Mesenchymal stem cell (in vitro differentiated cells and primary cell): ENCODE data around the gene OR56A3.

Experiments
- DNase-seq: peaks from one replicate; pipeline ENCODE4 v3.0.0-alpha.2; 2013
- H2AFZ ChIP-seq: one replicate; pipeline ENCODE4 v1.6.1; 2013; ENCODE audit warnings: low read depth, mild to moderate bottlenecking, control low read depth, inconsistent platforms, low read length, moderate library complexity
- H2AK5ac ChIP-seq: 2 replicates; pipeline ENCODE4 v1.6.1; 2013; ENCODE audit warnings: low read length, moderate library complexity, mild to moderate bottlenecking, inconsistent platforms; ENCODE audit not compliant: severe bottlenecking
- H2BK120ac ChIP-seq: one replicate; pipeline ENCODE4 v1.6.1; 2013; ENCODE audit warnings: low read depth, mild to moderate bottlenecking, inconsistent platforms, low read length, moderate library complexity
- H2BK12ac ChIP-seq, 2 experiments: one replicate each; pipeline ENCODE4 v1.6.1; 2013; ENCODE audit warnings: inconsistent platforms in 2 of 2, low read length in 2 of 2, mild to moderate bottlenecking in 2 of 2, moderate library complexity in 2 of 2, control low read depth in 1 of 2
- H2BK15ac ChIP-seq: one replicate; pipeline ENCODE4 v1.6.1; 2013; ENCODE audit warnings: mild to moderate bottlenecking, low read depth, inconsistent platforms; ENCODE audit not compliant: poor library complexity, severe bottlenecking
- H2BK5ac ChIP-seq: 2 replicates; pipeline ENCODE4 v1.6.1; 2013; ENCODE audit warnings: low read depth, mild to moderate bottlenecking, low read length, control low read depth, inconsistent platforms; ENCODE audit not compliant: poor library complexity, severe bottlenecking
- H3K14ac ChIP-seq, 2 experiments: one replicate each; pipeline ENCODE4 v1.6.1; 2013; ENCODE audit warnings: inconsistent platforms in 2 of 2, low read length in 2 of 2, control low read depth in 1 of 2, mild to moderate bottlenecking in 1 of 2, moderate library complexity in 1 of 2
- H3K18ac ChIP-seq, 2 experiments: one replicate each; pipeline ENCODE4 v1.6.1; 2013; ENCODE audit warnings: inconsistent platforms in 2 of 2, low read length in 2 of 2, control low read depth in 1 of 2, low read depth in 1 of 2, mild to moderate bottlenecking in 1 of 2
- H3K23ac ChIP-seq, 2 experiments: one replicate each; pipeline ENCODE4 v1.6.1; 2013; ENCODE audit warnings: inconsistent platforms in 2 of 2, low read length in 2 of 2, mild to moderate bottlenecking in 2 of 2, moderate library complexity in 2 of 2, control low read depth in 1 of 2
- H3K27ac ChIP-seq: 2 replicates; pipeline ENCODE4 v1.5.1; 2013; ENCODE audit warnings: mild to moderate bottlenecking, moderate library complexity, low read length, control low read depth, inconsistent platforms; ENCODE audit not compliant: poor library complexity, severe bottlenecking
- H3K27me3 ChIP-seq, 2 experiments: 2 replicates each; pipeline versions ENCODE4 v1.6.1 to v1.7.0; 2013; ENCODE audit warnings: low read length in 2 of 2, mild to moderate bottlenecking in 2 of 2, moderate library complexity in 2 of 2, control low read depth in 1 of 2, inconsistent platforms in 1 of 2; ENCODE audit not compliant: control insufficient read depth in 1 of 2, insufficient read depth in 1 of 2
- H3K36me3 ChIP-seq, 2 experiments: 2 replicates each; pipeline versions ENCODE4 v1.6.1 to v1.7.0; 2013; ENCODE audit warnings: low read length in 2 of 2, control low read depth in 1 of 2, inconsistent platforms in 1 of 2, low read depth in 1 of 2, mild to moderate bottlenecking in 1 of 2; ENCODE audit not compliant: insufficient read depth in 2 of 2, control insufficient read depth in 1 of 2
- H3K4ac ChIP-seq, 2 experiments: one replicate each; pipeline ENCODE4 v1.6.1; 2013; ENCODE audit warnings: inconsistent platforms in 2 of 2, low read length in 2 of 2, mild to moderate bottlenecking in 2 of 2, moderate library complexity in 2 of 2, control low read depth in 1 of 2, low read depth in 1 of 2
- H3K4me1 ChIP-seq: 2 replicates; pipeline ENCODE4 v1.6.1; 2013; ENCODE audit warnings: low read depth, low read length, control low read depth; ENCODE audit not compliant: control insufficient read depth, insufficient read depth
- H3K4me2 ChIP-seq: 2 replicates; pipeline ENCODE4 v1.6.1; 2013; ENCODE audit warnings: low read length, mild to moderate bottlenecking, inconsistent platforms; ENCODE audit not compliant: poor library complexity, severe bottlenecking
- H3K4me3 ChIP-seq, 2 experiments: 2 replicates each; pipeline versions ENCODE4 v1.5.1 to v1.7.0; 2013; ENCODE audit warnings: low read length in 2 of 2, mild to moderate bottlenecking in 2 of 2, control low read depth in 1 of 2, low read depth in 1 of 2; ENCODE audit not compliant: insufficient read depth in 1 of 2
- H3K79me1 ChIP-seq: replicated peaks from 2 replicates; pipeline ENCODE4 v1.6.1; 2013; ENCODE audit warnings: mild to moderate bottlenecking, control low read depth, low read length, inconsistent platforms; ENCODE audit not compliant: poor library complexity, severe bottlenecking
- H3K9ac ChIP-seq: 2 replicates; pipeline ENCODE4 v1.7.0; 2013; ENCODE audit warnings: mild to moderate bottlenecking, low read length, moderate library complexity
- H3K9me3 ChIP-seq: 2 replicates; pipeline ENCODE4 v1.7.0; 2013; ENCODE audit warnings: mild to moderate bottlenecking, low read length; ENCODE audit not compliant: control insufficient read depth
- H4K8ac ChIP-seq: one replicate; pipeline ENCODE4 v1.6.1; 2013; ENCODE audit warnings: inconsistent platforms, mild to moderate bottlenecking, low read length, moderate library complexity
- H4K91ac ChIP-seq: one replicate; pipeline ENCODE4 v1.6.1; 2013; ENCODE audit warnings: mild to moderate bottlenecking, low read length, inconsistent platforms
- WGBS: methylation state at CpG from one replicate; pipeline ENCODE4 v1.1.7; 2013; ENCODE audit warnings: mixed read lengths; 5-methylcytosine and 5-hydroxymethylcytosine counted together

The OR56A3 gene

GRCh38 chr11:5928811-5929210, 13.2 kb upstream of the OR56A3 start:
- peaks cover 22% of the 10 kb centered on the region for H3K9me3 ChIP-seq
- no peak overlapping the region for H4K8ac ChIP-seq
- H3K4ac ChIP-seq = no peak overlapping the region
- no peak overlapping the region for H2AFZ ChIP-seq
- H3K36me3 ChIP-seq = no peaks in the 10 kb centered on the region
- H3K9ac ChIP-seq = no peak overlapping the region
- no peaks in the 10 kb centered on the region for H3K4me1 ChIP-seq
- no peak overlapping the region for H3K4me2 ChIP-seq
- no peak overlapping the region for H3K18ac ChIP-seq
- H3K79me1 ChIP-seq = no peaks in the 10 kb centered on the region
- no peak overlapping the region for H2BK120ac ChIP-seq
- no peak overlapping the region for H2BK5ac ChIP-seq
- no peak overlapping the region for H3K23ac ChIP-seq
- H2BK15ac ChIP-seq = no peak overlapping the region
- no peak overlapping the region for H3K4me3 ChIP-seq
- H3K27ac ChIP-seq = no peak overlapping the region
- no peak for DNase-seq
- H4K91ac ChIP-seq = no peak overlapping the region
- WGBS = 85% methylated on average over 15 of the region's 15 CpGs
- no peaks in the 10 kb centered on the region for H3K27me3 ChIP-seq
- H2AK5ac ChIP-seq = no peak overlapping the region
- no peak overlapping the region for H3K14ac ChIP-seq
- no peak overlapping the region for H2BK12ac ChIP-seq

DNA sequence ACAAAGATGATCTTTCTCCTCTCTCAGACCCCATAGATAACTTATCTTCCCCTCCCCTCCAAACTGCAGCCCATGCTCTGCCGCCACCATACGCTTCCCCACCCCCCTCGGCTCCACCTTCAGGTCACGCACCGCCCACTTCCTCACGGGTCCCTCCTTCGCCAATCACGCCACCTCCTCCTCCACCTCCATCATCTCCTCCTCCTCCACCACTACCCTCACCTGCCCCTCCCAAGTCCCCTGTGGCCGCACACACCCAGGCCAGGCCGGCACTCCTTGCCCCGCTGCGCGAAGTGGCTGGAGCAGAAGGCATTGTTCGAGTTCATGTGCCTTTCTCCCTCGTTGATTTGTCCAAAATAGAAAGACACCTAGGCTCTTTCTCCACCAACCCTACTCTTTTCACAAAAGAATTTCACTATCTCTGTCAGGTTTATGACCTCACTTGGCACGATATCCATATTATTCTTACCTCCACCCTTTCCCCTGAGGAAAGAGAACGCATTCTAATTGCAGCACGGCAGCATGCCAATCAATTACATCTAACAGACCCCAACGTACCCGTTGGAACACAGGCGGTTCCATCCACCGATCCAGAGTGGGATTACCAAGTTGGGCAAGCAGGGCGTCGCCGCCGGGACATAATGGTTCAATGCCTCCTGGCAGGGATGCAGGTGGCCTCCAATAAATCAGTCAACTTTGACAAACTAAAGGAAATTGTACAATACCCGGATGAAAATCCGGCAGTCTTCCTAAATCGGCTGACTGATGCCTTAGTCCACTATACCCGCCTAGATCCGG, 12.3 kb upstream of the OR56A3 start:
- Histone ChIP-seq H2AK5ac (no peak overlapping the region), H3K23ac (no peak overlapping the region), H3K79me1 (no peaks in the 10 kb centered on the region), H3K36me3 (no peaks in the 10 kb centered on the region), H2AFZ (no peak overlapping the region), H4K8ac (no peak overlapping the region), H2BK15ac (no peak overlapping the region), H3K4me1 (no peaks in the 10 kb centered on the region), H4K91ac (no peak overlapping the region), H2BK5ac (no peak overlapping the region), H3K4ac (no peak overlapping the region), H2BK12ac (no peak overlapping the region), H3K27me3 (no peaks in the 10 kb centered on the region), H3K27ac (no peak overlapping the region), H2BK120ac (no peak overlapping the region), H3K14ac (no peak overlapping the region), H3K4me2 (no peak overlapping the region), H3K18ac (no peak overlapping the region), H3K4me3 (no peak overlapping the region), H3K9me3 (peaks cover 21% of the 10 kb centered on the region), H3K9ac (no peak overlapping the region)
- DNase-seq = no peak
- WGBS = 87% methylated on average over 31 of the region's 31 CpGs

- DNase-seq = no peak
- H3K4me1 ChIP-seq = no peaks in the 10 kb centered on the region
- H2BK5ac ChIP-seq = no peak overlapping the region
- no peaks in the 10 kb centered on the region for H3K79me1 ChIP-seq
- no peak overlapping the region for H3K14ac ChIP-seq
- H3K36me3 ChIP-seq = no peaks in the 10 kb centered on the region
- no peak overlapping the region for H3K18ac ChIP-seq
- H3K4me3 ChIP-seq = no peak overlapping the region
- no peak overlapping the region for H4K91ac ChIP-seq
- H2AK5ac ChIP-seq = no peak overlapping the region
- no peak overlapping the region for H3K9ac ChIP-seq
- no peak overlapping the region for H2BK120ac ChIP-seq
- H3K4me2 ChIP-seq = no peak overlapping the region
- no peak overlapping the region for H3K4ac ChIP-seq
- no peak overlapping the region for H4K8ac ChIP-seq
- WGBS = 89% methylated on average over 19 of the region's 19 CpGs
- no peak overlapping the region for H3K23ac ChIP-seq
- no peak overlapping the region for H2BK12ac ChIP-seq
- no peak overlapping the region for H2AFZ ChIP-seq
- no peak overlapping the region for H3K27ac ChIP-seq
- no peak overlapping the region for H2BK15ac ChIP-seq
- H3K27me3 ChIP-seq = no peaks in the 10 kb centered on the region
- peaks cover 16% of the 10 kb centered on the region for H3K9me3 ChIP-seq
Measured at GRCh38 chr11:5930614-5931013, 11.4 kb upstream of the OR56A3 start.

DNA sequence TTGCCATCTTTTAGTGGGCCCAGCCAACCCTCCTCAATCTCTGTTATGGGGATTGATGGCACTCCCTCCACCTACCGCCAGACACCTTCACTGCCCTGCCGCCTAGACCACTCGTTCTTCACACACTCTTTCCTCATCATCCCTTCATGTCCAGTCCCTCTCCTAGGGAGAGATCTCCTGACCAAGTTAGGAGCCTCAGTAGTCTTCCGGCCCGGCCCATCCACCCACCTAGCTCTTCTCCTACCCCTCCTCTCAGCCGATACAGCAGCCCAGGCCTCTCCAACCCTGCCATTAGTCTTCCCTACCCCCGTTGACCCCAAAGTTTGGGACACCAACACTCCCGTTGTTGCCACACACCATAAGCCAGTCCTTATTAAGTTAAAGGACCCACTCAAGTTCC, 11.0 kb upstream of the OR56A3 start:
- Histone ChIP-seq H2BK12ac (no peak overlapping the region), H2AFZ (no peak overlapping the region), H2BK5ac (no peak overlapping the region), H3K36me3 (no peaks in the 10 kb centered on the region), H2AK5ac (no peak overlapping the region), H3K4me1 (no peaks in the 10 kb centered on the region), H3K27ac (no peak overlapping the region), H4K91ac (no peak overlapping the region), H3K4ac (no peak overlapping the region), H3K18ac (no peak overlapping the region), H4K8ac (no peak overlapping the region), H3K9me3 (peaks cover 16% of the 10 kb centered on the region), H3K27me3 (no peaks in the 10 kb centered on the region), H3K4me2 (no peak overlapping the region), H3K23ac (no peak overlapping the region), H3K79me1 (no peaks in the 10 kb centered on the region), H3K14ac (no peak overlapping the region), H2BK15ac (no peak overlapping the region), H2BK120ac (no peak overlapping the region), H3K9ac (no peak overlapping the region), H3K4me3 (no peak overlapping the region)
- DNase-seq = no peak
- WGBS = 91% methylated on average over 8 of the region's 8 CpGs
